Measurements from ENCODE around the gene RCBTB2. TPM values are rescaled to one million over a fixed set of nuclear protein-coding genes. Genes with fewer than 3 reads are reported as not detected.

Gene RCBTB2
- total and polyA plus RNA-seq, 9 of the 15 experiments (the other 6 are each of a cell fraction or from before 2014, with no cell fraction given): 0.91 to 3.3 (median 1.5) TPM

DNA sequence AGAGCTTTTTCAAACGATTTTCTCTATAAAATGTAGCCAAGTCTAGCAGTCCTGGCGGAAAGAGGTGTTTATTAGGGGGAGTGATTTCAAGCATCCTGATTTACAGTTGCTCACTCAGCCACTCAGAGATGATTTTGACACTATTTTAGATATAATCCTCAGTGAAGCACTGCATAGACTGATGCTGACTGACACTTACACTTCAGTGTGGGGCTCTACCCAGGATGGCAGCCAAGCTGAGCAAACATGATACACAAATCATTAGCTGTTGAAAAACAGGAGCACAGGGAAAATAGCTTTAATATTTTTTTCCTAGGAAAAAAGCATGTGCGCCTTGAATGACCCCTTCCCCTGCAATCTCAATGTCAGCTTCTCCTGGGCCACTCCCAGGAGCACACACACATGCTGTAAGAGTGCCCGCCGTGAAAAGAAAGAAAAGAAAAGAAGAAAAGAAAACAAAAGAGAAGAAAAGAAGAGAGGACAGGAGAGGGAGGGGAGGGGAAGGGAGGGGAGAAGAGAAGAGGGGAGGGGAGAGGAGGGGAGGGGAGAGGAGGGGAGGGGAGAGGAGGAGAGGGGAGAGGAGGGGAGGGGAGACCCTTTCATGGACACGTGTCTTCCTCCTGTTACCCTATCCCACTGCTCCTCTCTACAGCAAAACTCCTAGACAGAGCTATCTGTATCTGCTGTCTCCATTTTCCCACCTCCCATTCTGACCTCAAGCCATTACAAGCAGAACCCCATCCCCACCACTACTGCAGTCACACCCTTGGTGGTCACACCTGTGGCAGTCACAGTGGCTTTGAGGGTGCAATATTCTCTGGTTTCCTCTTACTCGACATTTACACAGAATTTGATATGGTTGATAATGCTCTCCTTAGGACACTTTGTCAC, 36.4 kb downstream of the RCBTB2 start (continued):
- no peak for TF ChIP-seq ZNF644 (tag; IDR thresholded peaks at IDR 0.05; ENCODE audit: low read depth)
- TF ChIP-seq JUNB (CRISPR knock-in tag; conservative IDR thresholded peaks at IDR 0.05): no peak
- TF ChIP-seq ZNF175 (CRISPR knock-in tag; IDR thresholded peaks at IDR 0.05; ENCODE audit: low read depth): no peak

DNA sequence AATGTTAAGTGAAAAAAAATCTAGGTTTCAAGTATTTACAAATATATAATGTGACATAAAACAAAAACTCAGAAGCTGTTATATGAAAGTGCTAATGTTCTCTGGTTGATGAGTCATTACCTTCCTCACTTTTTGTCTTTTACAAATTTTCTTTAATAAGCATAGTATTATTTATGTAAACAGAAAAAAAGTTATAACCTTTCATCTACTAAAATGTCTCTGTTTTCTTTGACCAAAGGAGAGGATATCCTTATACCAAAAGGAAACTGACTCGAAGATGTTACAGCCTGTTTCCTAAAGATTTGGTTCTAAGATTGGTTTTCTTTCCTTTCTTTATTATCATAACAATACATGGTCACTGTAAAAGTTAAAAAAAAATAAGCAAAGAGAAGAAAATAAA, 38.0 kb downstream of the RCBTB2 start:
- peaks cover 0 to 6% of the 10 kb centered on the region in 2 experiments; a peak in 2 of 5 replicates for H3K4me1 ChIP-seq (replicated peaks in 1 of 2; ENCODE audit: control insufficient read depth in 2 of 2, insufficient read depth in 2 of 2, low read length in 2 of 2)

More for the DNA sequence above, 38.0 kb downstream of the RCBTB2 start:
- H3K9me1 ChIP-seq (ENCODE audit: control insufficient read depth, insufficient read depth, low read length): no peaks in the 10 kb centered on the region
- H3K9ac ChIP-seq (ENCODE audit: insufficient read depth in 1 of 2, low read depth in 2 of 2, low read length in 2 of 2): no peak overlapping the region
- DNase-seq (ENCODE audit: extremely low read depth in 1 of 4, low spot score in 3 of 4): no peak
- H3K27me3 ChIP-seq (ENCODE audit: control insufficient read depth in 2 of 2, insufficient read depth in 2 of 2, low read length in 2 of 2): no peaks in the 10 kb centered on the region
- no peak overlapping the region for H3K27ac ChIP-seq (ENCODE audit: extremely low read depth, low read depth, low read length)
- H4K20me1 ChIP-seq (replicated peaks; ENCODE audit: control insufficient read depth, insufficient read depth, low read length): no peaks in the 10 kb centered on the region
- no peak for ATAC-seq
- no peak for TF ChIP-seq ZNF699 (CRISPR knock-in tag; IDR thresholded peaks at IDR 0.05; ENCODE audit: insufficient replicate concordance)
- no peak for TF ChIP-seq ILF3 (IDR thresholded peaks at IDR 0.05; ENCODE audit: borderline replicate concordance)
- TF ChIP-seq EP300 (IDR thresholded peaks at IDR 0.05; ENCODE audit: low read length): no peak
- no peak for TF ChIP-seq RB1 (IDR thresholded peaks at IDR 0.05; ENCODE audit: low read depth)
- no peak for TF ChIP-seq MTF1 (CRISPR knock-in tag; IDR thresholded peaks at IDR 0.05; ENCODE audit: borderline replicate concordance)
- TF ChIP-seq, protein P1, sequence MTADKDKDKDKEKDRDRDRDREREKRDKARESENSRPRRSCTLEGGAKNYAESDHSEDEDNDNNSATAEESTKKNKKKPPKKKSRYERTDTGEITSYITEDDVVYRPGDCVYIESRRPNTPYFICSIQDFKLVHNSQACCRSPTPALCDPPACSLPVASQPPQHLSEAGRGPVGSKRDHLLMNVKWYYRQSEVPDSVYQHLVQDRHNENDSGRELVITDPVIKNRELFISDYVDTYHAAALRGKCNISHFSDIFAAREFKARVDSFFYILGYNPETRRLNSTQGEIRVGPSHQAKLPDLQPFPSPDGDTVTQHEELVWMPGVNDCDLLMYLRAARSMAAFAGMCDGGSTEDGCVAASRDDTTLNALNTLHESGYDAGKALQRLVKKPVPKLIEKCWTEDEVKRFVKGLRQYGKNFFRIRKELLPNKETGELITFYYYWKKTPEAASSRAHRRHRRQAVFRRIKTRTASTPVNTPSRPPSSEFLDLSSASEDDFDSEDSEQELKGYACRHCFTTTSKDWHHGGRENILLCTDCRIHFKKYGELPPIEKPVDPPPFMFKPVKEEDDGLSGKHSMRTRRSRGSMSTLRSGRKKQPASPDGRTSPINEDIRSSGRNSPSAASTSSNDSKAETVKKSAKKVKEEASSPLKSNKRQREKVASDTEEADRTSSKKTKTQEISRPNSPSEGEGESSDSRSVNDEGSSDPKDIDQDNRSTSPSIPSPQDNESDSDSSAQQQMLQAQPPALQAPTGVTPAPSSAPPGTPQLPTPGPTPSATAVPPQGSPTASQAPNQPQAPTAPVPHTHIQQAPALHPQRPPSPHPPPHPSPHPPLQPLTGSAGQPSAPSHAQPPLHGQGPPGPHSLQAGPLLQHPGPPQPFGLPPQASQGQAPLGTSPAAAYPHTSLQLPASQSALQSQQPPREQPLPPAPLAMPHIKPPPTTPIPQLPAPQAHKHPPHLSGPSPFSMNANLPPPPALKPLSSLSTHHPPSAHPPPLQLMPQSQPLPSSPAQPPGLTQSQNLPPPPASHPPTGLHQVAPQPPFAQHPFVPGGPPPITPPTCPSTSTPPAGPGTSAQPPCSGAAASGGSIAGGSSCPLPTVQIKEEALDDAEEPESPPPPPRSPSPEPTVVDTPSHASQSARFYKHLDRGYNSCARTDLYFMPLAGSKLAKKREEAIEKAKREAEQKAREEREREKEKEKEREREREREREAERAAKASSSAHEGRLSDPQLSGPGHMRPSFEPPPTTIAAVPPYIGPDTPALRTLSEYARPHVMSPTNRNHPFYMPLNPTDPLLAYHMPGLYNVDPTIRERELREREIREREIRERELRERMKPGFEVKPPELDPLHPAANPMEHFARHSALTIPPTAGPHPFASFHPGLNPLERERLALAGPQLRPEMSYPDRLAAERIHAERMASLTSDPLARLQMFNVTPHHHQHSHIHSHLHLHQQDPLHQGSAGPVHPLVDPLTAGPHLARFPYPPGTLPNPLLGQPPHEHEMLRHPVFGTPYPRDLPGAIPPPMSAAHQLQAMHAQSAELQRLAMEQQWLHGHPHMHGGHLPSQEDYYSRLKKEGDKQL (CRISPR knock-in tag; IDR thresholded peaks at IDR 0.05; ENCODE audit: borderline replicate concordance): no peak
- no peak for TF ChIP-seq STAT5A (IDR thresholded peaks at IDR 0.05; ENCODE audit: borderline replicate concordance, low read length)
- no peak for TF ChIP-seq ZBTB2 (IDR thresholded peaks at IDR 0.05)
- TF ChIP-seq ZNF780A (CRISPR knock-in tag; IDR thresholded peaks at IDR 0.05): no peak
- in situ Hi-C loops (cut with MboI) (no loop called here), intact Hi-C loops (cut with micrococcal nuclease) (no loop called here)
- WGBS (ENCODE audit: insufficient coverage, low coverage, missing lambda C conversion rate): 9% methylated on average over 1 of the region's 1 CpG
- H3K9me3 ChIP-seq (replicated peaks; ENCODE audit: control insufficient read depth, insufficient read depth, low read depth, low read length): no peaks in the 10 kb centered on the region
- CTCF ChIA-PET (ENCODE audit: low intra/inter-chr PET ratio): no interaction called here
- FAIRE-seq: no peak
- H3K4me2 ChIP-seq (ENCODE audit: insufficient read depth, low read length): no peak overlapping the region
- H3K36me3 ChIP-seq (ENCODE audit: control insufficient read depth, insufficient read depth, low read length): no peaks in the 10 kb centered on the region
- no peak overlapping the region for H3K4me3 ChIP-seq
- POLR2A ChIA-PET: no interaction called here
- no peaks in the 10 kb centered on the region for H3K79me2 ChIP-seq (ENCODE audit: control insufficient read depth, insufficient read depth, low read length)
- no peak overlapping the region for H2AFZ ChIP-seq (ENCODE audit: low read depth, low read length)
- BruUV-seq (replicated peaks): no TSS peak
